ENCODE results near the gene CRTC2.
"Not testable (repeated sequence)": the region's sequence is repeated elsewhere in the genome, so short reads cannot be mapped to it uniquely, and the experiment has no call there.

CRTC2 gene, protein sequence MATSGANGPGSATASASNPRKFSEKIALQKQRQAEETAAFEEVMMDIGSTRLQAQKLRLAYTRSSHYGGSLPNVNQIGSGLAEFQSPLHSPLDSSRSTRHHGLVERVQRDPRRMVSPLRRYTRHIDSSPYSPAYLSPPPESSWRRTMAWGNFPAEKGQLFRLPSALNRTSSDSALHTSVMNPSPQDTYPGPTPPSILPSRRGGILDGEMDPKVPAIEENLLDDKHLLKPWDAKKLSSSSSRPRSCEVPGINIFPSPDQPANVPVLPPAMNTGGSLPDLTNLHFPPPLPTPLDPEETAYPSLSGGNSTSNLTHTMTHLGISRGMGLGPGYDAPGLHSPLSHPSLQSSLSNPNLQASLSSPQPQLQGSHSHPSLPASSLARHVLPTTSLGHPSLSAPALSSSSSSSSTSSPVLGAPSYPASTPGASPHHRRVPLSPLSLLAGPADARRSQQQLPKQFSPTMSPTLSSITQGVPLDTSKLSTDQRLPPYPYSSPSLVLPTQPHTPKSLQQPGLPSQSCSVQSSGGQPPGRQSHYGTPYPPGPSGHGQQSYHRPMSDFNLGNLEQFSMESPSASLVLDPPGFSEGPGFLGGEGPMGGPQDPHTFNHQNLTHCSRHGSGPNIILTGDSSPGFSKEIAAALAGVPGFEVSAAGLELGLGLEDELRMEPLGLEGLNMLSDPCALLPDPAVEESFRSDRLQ

GRCh38 chr1:153958111-153958960 is at the start of gene CRTC2:
Gene CRTC2 (minus strand): TSS chr1:153958612. CDS start chr1:153958497, 115 bp downstream.
- Histone ChIP-seq H3K4me3 (replicated peaks; ENCODE audit: low read depth, low read length) (peak within 1 kb of the TSS; percentile 99), H3K27me3 (replicated peaks; ENCODE audit: control insufficient read depth, insufficient read depth, low read length) (no peaks in the 10 kb centered on the region), H3K36me3 (ENCODE audit: control insufficient read depth, insufficient read depth, low read length) (peaks cover 21% of the 10 kb centered on the region)
- TF ChIP-seq, protein P1, sequence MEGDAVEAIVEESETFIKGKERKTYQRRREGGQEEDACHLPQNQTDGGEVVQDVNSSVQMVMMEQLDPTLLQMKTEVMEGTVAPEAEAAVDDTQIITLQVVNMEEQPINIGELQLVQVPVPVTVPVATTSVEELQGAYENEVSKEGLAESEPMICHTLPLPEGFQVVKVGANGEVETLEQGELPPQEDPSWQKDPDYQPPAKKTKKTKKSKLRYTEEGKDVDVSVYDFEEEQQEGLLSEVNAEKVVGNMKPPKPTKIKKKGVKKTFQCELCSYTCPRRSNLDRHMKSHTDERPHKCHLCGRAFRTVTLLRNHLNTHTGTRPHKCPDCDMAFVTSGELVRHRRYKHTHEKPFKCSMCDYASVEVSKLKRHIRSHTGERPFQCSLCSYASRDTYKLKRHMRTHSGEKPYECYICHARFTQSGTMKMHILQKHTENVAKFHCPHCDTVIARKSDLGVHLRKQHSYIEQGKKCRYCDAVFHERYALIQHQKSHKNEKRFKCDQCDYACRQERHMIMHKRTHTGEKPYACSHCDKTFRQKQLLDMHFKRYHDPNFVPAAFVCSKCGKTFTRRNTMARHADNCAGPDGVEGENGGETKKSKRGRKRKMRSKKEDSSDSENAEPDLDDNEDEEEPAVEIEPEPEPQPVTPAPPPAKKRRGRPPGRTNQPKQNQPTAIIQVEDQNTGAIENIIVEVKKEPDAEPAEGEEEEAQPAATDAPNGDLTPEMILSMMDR (IDR thresholded peaks at IDR 0.05; ENCODE audit: insufficient read depth, low read length, poor library complexity, severe bottlenecking): peak; percentile 11
- DNase-seq (ENCODE audit: extremely low read depth, insufficient read length): peak; percentile 90

GRCh38 chr1:154006136-154006535 is 47.7 kb upstream of the CRTC2 start:
- DNase-seq (ENCODE audit: extremely low read depth, insufficient read length): no peak

DNA sequence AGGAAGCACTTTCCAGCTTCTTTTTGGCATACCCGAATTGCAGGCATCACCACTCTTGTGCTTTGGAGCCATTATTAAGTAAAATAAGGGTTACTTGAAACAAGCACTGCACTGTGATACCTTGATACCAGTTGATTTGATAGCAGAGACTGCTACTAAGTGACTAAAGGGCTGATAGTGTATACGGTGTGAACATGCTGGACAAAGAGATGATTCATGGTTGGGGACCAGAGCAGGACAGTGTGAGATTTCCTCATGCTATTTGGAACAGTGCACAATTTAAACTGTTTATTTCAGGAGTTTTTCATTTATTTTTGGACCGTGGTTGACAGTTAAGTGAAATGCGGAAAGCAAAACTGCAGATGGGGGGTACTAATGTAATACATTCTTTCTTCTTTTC is 42.0 kb upstream of the CRTC2 start:
- Histone ChIP-seq H3K36me3 (ENCODE audit: control insufficient read depth, insufficient read depth, low read length) (no peaks in the 10 kb centered on the region), H3K27me3 (replicated peaks; ENCODE audit: control insufficient read depth, insufficient read depth, low read length) (no peaks in the 10 kb centered on the region), H3K4me3 (replicated peaks; ENCODE audit: low read depth, low read length) (no peak overlapping the region)
- TF ChIP-seq, protein P1 (IDR thresholded peaks at IDR 0.05; ENCODE audit: insufficient read depth, low read length, poor library complexity, severe bottlenecking): no peak
- no peak for DNase-seq (ENCODE audit: extremely low read depth, insufficient read length)

More at GRCh38 chr1:154006136-154006535, 47.7 kb upstream of the CRTC2 start:
- Histone ChIP-seq H3K4me3 (replicated peaks; ENCODE audit: low read depth, low read length) (no peak overlapping the region), H3K36me3 (ENCODE audit: control insufficient read depth, insufficient read depth, low read length) (no peaks in the 10 kb centered on the region), H3K27me3 (replicated peaks; ENCODE audit: control insufficient read depth, insufficient read depth, low read length) (no peaks in the 10 kb centered on the region)
- TF ChIP-seq, protein P1 (IDR thresholded peaks at IDR 0.05; ENCODE audit: insufficient read depth, low read length, poor library complexity, severe bottlenecking): no peak

DNA sequence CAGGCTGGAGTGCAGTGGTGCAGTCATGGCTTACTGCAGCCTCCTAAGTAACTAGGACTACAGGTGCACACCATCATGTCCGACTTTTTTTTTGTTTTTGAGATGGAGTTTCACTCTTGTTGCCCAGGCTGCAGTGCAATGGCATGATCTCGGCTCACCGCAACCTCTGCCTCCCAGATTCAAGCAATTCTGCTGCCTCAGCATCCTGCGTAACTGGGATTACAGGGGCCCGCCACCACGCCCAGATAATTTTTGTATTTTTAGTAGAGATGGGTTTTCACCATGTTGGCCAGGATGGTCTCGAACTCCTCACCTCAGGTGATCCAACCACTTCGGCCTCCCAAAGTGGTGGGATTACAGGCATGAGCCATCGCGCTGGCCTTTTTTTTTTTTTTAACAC is 38.5 kb upstream of the CRTC2 start:
- not testable (repeated sequence) for DNase-seq (ENCODE audit: extremely low read depth, insufficient read length); H3K4me3 ChIP-seq (replicated peaks; ENCODE audit: low read depth, low read length); H3K27me3 ChIP-seq (replicated peaks; ENCODE audit: control insufficient read depth, insufficient read depth, low read length); H3K36me3 ChIP-seq (ENCODE audit: control insufficient read depth, insufficient read depth, low read length)

DNA sequence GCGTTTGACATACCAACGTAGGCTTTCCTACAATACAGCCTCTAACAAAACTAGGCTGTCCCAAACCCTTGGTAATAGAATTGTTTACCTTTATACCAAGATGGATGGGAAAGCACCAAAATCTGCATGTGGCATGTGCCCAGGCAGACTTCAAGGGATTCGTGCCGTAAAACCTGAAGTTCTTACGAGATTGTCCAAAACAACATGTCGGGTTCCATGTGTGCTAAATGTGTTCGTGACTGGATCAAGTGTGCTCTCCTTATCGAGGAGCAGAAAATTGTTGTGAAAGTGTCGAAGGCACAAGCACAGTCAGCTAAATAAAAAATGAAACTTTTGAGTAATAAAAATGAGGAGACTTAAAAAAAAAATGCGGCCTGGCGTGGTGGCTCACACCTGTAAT is 37.2 kb upstream of the CRTC2 start:
- no peaks in the 10 kb centered on the region for H3K27me3 ChIP-seq (replicated peaks; ENCODE audit: control insufficient read depth, insufficient read depth, low read length)
- TF ChIP-seq, protein P1 (IDR thresholded peaks at IDR 0.05; ENCODE audit: insufficient read depth, low read length, poor library complexity, severe bottlenecking): no peak
- H3K36me3 ChIP-seq (ENCODE audit: control insufficient read depth, insufficient read depth, low read length): peaks cover 8% of the 10 kb centered on the region
- no peak overlapping the region for H3K4me3 ChIP-seq (replicated peaks; ENCODE audit: low read depth, low read length)
- no peak for DNase-seq (ENCODE audit: extremely low read depth, insufficient read length)
